NCI-H1092 (cell line): ENCODE data around the gene STIM2.

Source experiments
- DNase-seq: peaks from one replicate; lab custom pipeline; 2025; lab: John Stamatoyannopoulos, UW

STIM2 gene

DNA sequence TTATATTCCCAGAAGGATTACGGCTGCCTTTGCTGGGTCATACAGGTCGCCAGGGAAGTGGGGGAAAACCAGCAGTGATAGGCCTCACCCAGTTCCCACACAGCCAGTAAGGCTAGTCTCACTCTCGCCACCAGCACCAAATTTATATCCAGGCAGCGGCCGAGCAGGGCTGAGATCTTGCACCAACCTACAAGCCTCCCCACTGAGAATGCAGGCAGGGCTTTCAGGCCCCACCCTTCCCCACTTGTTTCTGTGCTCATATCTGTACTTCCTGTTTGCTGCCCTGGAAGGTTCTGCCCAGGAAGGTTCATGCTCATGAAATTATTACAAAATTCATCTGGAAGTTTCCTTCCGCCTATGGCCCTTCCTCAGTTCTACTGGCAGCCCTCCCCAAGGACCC is 179.7 kb downstream of the STIM2 start:
- DNase-seq = no peak

DNA sequence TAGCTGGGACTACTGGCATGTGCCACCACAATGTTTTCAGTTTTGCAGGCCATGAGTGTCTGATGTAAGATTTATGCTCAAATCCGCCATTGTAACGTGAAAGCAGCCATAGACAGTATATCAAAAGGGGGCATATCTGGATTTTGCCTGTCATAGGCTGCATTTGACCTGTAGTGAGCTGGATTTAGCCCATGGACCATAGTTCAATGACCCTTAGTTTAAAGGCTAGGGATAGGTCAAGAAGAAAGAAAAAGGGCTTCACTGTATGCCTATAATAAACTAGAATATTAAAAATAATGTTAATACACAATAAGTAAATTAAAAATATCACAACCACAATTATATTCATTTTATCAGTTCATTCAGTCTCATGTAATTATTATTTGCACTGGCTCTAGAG is 181.8 kb downstream of the STIM2 start:
- DNase-seq = no peak

DNA sequence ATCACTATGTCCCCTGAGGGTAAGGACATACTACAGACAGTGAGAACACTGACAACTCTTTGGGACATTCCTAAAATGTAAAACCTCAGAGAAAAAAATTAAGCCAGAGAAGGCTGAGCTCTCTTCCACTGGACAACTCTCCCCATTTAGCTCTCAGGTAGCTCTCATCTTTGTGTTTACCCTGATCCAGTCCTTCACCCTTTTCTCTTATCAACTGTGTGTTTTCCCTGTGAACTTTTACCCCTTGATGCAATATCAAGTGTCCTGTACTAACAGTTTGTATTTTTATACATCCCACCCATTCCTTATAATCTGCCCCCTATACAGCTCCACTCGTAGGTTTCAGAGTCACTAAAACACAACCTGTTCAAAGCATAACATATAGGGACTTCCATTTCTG is 182.6 kb downstream of the STIM2 start:
- no peak for DNase-seq

DNA sequence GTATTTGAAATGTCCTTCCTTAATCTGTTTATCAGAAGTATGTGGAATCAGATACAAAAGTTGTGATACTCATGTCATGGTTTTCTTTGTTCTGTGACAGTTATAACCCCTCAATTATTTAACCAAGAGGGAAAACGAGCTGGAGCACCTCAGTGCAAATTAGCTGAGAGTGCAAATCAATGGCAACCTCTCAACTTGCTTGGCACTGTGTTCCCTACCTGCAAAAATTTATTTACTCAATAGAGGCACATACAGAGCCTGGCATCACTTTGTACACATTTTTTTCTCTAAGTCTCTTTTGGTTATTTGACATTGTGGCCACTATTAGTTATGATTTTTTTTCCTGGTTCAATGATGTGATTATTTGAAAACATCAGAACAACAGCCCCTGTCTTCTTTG is 186.2 kb downstream of the STIM2 start:
- DNase-seq = no peak

DNA sequence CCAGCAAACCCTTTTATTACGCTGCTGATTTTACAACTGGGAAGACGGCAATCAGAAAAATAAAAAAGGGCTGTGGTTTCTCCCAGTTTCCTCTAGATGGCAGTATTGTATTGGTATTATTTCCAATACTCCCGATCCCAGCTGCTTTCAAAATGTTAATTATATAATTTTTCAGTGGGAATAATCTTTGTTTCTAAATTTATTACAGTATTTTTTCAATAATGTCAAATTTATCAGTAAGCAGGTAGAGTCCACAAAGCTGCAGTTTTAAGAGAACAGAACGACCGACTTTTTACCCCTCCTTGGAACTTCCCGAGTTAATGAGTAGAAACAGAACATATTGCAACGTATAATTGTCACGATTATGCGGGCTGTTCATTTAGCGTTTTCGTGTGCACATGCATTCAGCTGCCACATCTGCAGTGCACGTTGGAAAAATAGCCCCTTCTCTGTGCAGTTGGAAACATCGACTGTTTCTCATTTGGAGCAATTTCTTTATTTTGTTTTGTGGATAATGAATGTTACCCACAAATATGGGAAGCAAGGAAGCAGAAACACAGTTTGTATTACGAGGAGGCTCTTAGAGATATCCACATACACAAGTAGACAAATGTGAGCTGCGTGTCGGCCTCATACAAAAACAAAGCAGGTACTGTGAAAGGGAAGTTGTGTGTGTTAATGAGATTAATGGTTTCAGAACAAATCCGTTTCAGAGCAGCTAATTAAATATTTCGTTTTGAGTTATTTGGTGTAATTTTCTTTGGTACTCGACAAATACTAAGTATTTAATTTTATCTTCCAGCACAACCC is 188.0 kb downstream of the STIM2 start:
- DNase-seq = no peak

DNA sequence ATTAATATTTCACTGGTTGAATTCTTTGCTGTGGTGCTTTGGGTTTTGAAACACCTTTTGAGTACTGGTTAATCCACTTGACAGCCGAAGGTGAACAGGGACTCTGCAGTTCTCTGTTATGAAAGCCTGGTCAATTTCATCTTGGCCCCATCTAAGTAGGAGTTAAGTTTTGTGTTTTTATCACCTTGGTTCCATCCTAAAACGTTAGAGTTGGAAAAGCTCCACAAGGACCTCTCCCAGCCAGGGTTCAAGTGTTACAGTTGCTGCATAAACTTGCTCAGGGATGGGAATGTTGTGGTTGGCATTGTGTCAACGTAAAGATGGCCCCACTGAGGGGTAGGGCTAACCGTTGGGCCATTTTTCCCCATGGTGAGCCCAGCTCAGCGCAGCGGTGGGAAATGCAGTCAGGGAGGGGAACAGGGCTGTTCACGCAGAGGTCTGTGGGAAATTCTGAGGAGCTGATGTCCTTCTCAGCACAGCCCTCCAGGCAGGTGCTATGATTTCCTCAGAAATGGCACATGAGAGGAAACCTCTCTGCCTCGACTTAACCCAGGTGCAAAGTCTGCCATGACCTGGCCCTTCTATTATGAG is 188.7 kb downstream of the STIM2 start:
- no peak for DNase-seq

DNA sequence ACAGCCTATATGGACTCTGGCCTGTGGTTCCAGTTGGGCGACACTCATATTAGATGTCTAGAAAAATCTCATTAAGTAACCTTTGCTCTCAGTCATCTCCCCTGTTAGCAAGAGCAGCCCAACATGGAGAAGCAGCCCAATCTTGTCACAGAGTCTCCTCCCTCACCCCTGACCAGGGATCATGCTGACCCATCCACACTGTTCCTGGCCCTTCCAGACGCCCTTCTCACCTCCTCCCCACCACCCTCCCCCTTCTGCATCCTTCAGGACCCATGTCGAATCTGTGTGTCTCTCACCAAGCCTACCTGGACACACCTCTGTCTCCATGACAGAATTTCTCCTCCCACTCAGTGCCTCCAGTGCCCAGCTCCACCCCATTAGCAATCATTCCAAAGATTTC is 190.1 kb downstream of the STIM2 start:
- DNase-seq = no peak

DNA sequence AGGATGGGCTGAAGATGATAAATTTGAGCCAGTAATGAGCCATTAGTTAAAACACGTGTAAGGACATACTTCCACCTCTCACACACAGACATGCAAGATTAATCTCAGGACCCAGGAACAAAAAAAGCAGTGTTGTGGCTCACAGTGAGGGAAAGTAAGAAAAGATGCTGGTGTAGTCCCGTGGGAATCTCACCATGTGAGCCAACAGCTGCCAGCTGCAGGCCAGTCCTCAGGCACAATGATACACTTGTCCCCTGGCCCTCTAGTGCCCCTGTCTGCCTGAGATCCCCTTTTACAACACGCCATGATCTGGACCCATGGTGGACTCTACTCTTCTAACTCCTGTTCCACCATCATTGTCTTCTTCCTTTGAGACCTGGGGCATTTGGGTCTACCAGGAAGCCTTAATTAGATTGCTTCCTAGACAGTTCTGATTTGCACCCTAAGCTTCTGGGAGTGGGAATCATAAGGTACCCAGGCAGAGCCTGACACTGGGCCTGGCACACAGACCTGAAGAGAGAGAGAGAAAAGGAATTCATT is 194.7 kb downstream of the STIM2 start:
- DNase-seq = no peak

DNA sequence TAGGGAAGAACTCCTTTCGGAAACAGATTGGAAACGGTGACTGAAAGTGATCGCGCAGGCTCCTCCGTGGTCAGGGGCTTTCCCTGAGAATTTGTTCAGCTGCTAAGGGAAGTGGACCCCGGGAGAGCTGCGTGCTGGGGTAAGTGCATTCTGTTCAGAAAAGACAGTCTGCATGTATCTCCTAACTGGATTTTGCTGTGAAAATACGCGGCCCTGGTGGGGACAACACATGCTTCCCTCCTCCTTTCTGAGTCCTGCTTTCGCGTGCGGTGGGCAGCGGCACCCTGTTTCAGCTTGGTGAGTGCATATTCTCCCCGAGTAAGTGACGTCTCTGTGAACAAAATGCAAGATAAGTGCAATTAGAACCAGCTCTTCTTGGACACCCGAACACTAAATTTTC is 195.6 kb downstream of the STIM2 start:
- DNase-seq = no peak

DNA sequence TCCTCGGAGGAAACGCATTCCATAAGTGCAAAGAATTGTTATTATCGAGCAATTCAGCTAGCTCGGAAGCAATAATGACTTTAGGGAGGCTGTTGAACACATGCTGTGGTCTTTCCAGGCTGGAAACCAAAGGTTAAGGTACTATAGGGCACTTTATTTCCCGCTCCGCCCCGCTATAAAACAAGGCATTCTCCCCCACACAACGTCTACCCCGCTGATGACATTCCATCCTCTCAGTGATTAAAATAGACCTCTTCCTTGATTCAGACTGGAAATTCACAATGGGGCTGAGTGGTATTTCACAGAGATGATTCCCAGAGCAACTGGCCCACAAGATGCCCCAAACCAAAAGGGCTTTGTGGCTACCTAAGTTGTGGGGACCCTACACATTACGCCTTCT is 196.4 kb downstream of the STIM2 start:
- no peak for DNase-seq

DNA sequence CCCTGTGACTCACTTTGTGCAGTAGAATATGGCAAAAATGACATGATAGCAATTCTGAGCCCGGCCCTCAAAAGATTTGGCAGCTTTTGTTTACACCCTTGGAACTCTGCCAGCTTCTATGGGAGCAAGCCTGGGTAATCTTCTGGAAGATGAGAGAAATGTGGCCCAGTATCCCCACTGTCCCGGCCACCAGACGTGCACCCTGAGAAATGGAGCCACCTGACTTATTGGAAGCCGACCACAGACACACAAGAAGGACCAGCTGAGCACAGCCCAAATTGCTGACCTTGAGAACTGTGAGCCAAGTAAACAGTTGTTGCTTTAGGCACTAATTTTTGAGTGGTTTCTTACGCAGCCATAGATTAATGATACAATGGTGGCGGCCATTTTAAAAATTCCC is 197.0 kb downstream of the STIM2 start:
- DNase-seq = no peak

DNA sequence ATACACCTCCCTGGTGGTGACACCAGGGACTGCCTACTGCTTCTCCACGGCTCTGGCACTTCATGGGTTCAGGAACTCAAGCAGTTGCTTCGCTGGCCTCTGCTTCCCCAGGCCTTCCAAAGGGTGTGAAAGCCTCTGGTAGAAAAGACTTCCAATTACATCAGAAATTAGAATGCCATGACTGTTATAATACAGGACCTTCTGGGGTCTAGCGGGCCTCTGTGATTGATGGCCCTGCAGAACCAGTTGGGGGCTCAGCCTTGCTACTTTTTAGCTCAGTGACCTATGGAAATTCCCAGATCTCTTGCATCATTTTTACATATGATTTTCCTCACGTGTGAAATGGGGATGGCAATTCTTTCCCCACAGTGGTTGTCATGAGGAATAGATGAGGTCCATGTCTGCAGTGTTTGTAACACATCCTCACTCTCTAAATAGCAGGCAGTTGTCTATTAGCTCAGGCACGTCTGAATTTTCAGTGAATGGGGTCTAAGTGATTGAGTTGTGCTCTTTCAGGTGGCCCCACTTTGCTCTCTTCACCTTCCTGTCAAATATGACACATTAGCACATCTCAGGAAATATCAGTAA is 198.3 kb downstream of the STIM2 start:
- DNase-seq = no peak

DNA sequence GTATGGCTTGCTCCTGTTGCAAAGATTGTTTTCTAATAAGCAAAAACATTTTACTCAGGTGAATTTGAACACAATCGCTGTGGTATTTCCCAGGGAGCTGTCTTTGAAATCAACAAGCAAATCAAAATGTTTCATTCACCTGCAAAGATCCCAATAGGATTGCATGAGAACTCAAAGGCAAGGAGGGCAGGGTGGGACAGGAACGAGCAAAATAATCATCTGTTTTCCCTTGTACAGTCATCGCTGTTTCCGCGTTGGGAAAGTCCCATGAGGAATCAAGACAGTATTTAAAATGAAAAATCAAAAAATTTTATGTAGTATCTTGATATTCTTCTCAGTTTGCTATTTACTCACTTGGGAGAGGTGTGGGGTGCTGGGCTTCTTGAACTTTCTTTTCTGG is 198.8 kb downstream of the STIM2 start:
- no peak for DNase-seq

DNA sequence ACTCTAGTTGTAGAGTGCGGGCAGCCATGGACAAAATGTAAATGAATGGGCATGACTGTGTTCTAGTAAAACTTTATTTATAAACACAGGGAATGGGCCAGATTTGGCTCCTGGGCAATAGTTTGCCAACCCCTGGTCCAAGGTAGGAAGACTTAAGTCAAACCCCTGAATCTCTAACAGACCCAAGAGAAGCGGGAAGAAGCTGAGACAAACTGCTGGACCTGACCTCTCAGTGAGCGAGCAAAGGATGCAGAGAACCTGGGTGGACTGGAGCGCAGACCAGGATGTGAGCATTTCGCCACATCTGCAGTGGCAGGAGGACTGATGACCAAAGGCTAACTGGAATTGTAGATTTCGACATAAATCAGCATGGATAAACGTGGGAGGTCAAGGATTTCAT is 201.6 kb downstream of the STIM2 start:
- no peak for DNase-seq

DNA sequence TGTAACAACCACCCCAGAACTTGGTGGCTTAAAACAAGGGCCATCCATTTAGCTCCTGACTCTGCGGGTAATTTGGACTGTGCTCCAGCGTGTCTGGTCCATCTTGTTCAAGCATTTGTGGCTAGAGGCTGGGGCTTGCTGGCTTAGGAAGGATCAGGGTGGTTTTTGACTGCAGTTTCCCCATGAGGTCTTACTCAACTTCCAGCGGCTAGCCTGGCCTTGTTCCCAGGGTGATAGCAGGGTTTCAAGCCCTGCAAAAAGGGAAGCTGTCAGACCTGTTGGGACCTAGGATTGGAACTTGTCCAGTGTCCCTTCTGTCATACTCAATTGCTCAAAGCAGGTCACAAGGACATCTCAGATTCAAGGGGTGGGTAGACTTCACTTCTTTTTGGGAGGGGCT is 205.9 kb downstream of the STIM2 start:
- DNase-seq = no peak

DNA sequence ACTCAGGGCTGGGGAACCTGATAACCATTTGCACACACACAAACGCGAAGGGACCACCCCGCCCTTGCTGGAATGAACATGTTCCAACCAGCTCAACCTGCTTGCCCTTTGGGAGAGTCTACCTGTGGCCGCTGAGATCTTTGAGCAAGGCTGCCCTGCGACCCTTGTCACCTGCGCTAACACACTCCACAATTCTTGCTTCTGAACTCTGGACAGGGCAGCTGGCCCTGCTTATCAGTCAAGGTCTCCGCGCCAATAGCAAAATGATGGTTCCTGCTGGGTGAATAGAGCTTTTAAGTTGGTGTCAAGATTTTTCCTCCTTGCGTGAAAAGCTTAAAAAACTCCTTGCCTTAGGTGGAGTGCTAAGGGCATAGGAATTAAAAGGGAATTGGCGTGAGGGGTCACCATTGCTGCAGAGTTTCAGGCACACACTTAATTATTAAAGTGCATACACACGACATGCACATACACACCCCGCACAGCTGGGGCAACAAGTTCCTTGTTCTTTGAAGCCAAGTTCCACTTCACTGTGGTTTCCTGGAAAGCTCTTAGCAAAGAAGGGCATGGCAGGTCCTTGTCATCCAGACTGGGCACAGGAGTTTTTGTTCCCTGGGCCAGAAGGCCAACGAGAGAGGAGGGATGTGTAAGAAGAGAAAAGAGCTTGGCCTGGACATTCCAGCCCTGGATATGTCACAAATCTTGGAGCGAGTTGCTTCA is 207.7 kb downstream of the STIM2 start:
- DNase-seq = no peak
